ENCODE data around the gene MYCBP2.

The MYCBP2 gene

GRCh38 chr13:77033717-77034302 lies 293.1 kb downstream of the MYCBP2 start:
- TF ChIP-seq CTCF (conservative IDR thresholded peaks at IDR 0.05; ENCODE audit: low read length), result no peak
- DNase-seq (ENCODE audit: low read depth), result no peak

GRCh38 chr13:77031656-77032243 lies 295.1 kb downstream of the MYCBP2 start:
- no peak for TF ChIP-seq CTCF (conservative IDR thresholded peaks at IDR 0.05; ENCODE audit: low read length)
- DNase-seq (ENCODE audit: low read depth), result no peak
- no peak overlapping the region for H3K4me3 ChIP-seq (ENCODE audit: low read length)

More at GRCh38 chr13:77033717-77034302, 293.1 kb downstream of the MYCBP2 start:
- H3K4me3 ChIP-seq (ENCODE audit: low read length), result no peak overlapping the region

- no peak for TF ChIP-seq CTCF (conservative IDR thresholded peaks at IDR 0.05; ENCODE audit: low read length)
- DNase-seq (ENCODE audit: low read depth), result no peak
Observed at GRCh38 chr13:77029436-77029835, 297.5 kb downstream of the MYCBP2 start.

GRCh38 chr13:77028202-77028601 lies 298.7 kb downstream of the MYCBP2 start:
- peak overlapping the region; percentile 82 for H3K4me3 ChIP-seq (ENCODE audit: low read length)
- peak; percentile 27 for DNase-seq (ENCODE audit: low read depth)
- TF ChIP-seq CTCF (conservative IDR thresholded peaks at IDR 0.05; ENCODE audit: low read length), result no peak

More at GRCh38 chr13:77029436-77029835, 297.5 kb downstream of the MYCBP2 start:
- no peak overlapping the region for H3K4me3 ChIP-seq (ENCODE audit: low read length)

GRCh38 chr13:77026861-77027621 lies 299.9 kb downstream of the MYCBP2 start, which contains the start of gene FBXL3:
Gene FBXL3 (minus strand): TSS chr13:77027159. CDS start chr13:77021860, 5,299 bp downstream.
- TF ChIP-seq CTCF (conservative IDR thresholded peaks at IDR 0.05; ENCODE audit: low read length), result no peak
- H3K4me3 ChIP-seq (ENCODE audit: low read length), result peak within 1 kb of the TSS; percentile 82
- DNase-seq (ENCODE audit: low read depth), result peak; percentile 92

GRCh38 chr13:77026255-77026860 lies 300.5 kb downstream of the MYCBP2 start:
- TF ChIP-seq CTCF (conservative IDR thresholded peaks at IDR 0.05; ENCODE audit: low read length), result no peak
- peak overlapping the region; percentile 82 for H3K4me3 ChIP-seq (ENCODE audit: low read length)
- DNase-seq (ENCODE audit: low read depth), result peak; percentile 69

All from AG10803 (cell line).